ENCODE data around the gene SSH3.

GRCh38 chr11:67355023-67355793, 51.9 kb downstream of the SSH3 start:
- TF ChIP-seq POLR2A (IDR thresholded peaks at IDR 0.05; ENCODE audit: low read length), result no peak
- TF ChIP-seq GATA1 (IDR thresholded peaks at IDR 0.05; ENCODE audit: low read depth, low read length), result no peak
